ENCODE measurements around the gene SBNO2.

SBNO2 gene

GRCh38 chr19:1085676-1086442 lies 88.2 kb downstream of the SBNO2 start:
- DNase-seq: no peak

DNA sequence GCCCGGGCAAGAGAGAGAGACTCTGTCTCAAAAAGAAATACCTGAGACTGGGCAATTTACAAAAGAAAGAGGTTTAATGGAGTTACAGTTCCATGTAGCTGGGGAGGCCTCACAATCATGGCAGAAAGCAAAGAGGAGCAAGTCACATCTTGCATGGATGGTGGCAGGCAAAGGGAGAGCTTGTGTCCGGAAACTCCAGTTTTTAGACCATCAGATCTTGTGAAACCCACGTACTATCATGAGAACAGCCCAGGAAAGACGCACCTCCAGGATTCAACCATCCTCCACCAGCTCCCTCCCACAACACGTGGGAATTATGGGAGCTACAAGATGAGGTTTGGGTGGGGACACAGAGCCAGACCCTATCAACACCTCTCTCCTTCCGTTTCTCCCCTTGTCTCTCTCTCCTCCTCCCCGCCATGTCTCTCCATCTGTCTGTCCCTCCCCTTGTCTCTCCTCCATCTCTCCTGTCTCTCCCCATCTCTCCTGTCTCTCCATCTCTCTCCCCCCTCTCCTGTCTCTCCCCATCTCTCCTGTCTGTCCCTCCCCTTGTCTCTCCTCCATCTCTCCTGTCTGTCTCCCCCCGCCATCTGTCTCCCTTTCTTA lies 88.9 kb downstream of the SBNO2 start:
- no peak for DNase-seq

DNA sequence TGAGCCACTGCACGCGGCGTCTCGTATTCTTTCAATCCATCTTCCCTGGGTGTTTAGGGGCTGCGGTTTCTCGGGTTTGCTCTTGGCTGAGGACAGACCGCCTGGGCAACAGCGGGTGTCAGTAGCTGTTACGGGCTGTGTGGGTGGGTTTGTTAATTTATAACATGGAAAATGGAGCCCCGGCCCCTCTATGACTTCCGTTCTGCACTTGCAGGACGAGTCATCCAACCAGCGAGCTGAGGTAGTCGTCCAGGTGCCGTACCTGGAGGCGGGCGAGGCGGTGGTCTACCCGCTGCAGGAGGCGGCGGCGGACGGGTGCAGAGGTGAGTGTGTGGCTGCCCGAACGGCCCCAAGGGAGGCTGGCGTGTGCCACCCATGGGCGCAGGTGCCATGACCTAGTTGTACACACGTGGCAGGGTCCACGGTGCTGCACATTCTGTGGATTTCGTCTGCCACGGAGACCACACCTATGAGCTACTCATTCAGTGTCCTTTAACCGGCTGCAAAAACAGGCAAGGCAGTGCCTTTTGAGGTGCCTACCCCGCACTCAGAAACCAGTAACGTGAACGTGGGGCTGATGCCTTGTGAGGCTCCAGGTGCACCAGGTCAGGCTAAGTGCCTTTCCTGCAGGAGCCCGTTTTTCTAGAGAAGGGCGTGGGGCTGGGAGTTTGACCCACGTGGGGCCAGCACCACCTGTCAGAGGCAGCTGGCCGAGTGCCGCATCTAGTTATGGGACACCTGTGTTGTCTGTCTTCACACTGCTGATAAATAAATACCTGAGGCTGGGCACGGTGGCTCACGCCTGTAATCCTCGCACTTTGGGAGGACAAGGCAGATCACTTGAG lies 89.8 kb downstream of the SBNO2 start:
- DNase-seq: no peak

- DNase-seq: no peak
Measured at GRCh38 chr19:1082928-1083816, 90.9 kb downstream of the SBNO2 start.

- DNase-seq: peak; percentile 85 to 88
Measured at GRCh38 chr19:1082165-1082927, 91.7 kb downstream of the SBNO2 start.

DNA sequence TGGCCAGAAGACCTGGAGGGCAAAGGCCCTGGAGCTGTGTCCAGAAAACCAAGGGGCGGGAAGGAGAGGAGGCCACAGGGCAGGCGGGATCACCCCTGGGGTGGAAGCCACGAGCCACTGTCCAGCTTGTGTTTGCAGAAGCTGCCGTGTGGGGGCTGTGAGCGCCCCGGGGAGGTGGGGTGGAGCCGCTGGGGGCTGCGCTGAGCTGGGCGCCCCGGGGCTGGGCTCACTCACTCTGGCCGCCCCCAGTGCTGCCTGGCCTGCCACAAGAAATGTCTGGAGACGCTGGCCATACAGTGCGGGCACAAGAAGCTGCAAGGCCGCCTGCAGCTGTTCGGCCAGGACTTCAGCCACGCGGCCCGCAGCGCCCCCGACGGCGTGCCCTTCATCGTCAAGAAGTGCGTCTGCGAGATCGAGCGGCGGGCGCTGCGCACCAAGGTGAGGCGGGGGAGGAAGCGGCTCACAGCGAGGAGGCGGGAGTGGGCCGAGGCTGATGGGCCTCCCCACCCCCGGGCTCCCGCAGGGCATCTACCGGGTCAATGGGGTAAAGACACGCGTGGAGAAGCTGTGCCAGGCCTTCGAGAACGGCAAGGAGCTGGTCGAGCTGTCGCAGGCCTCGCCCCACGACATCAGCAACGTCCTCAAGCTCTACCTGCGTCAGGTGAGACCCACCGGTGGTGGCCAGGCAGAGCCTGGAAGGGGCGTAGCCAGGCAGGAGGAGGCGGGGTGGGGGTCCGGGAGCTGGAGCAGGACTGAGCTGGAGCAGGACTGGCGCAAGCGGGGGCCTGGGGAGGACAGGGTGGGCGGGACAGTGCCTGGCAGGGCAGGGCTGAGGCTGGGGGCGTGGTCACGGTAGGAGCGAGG lies 92.5 kb downstream of the SBNO2 start:
- DNase-seq: no peak

- DNase-seq: no peak
Measured at GRCh38 chr19:1080360-1081161, 93.5 kb downstream of the SBNO2 start.

DNA sequence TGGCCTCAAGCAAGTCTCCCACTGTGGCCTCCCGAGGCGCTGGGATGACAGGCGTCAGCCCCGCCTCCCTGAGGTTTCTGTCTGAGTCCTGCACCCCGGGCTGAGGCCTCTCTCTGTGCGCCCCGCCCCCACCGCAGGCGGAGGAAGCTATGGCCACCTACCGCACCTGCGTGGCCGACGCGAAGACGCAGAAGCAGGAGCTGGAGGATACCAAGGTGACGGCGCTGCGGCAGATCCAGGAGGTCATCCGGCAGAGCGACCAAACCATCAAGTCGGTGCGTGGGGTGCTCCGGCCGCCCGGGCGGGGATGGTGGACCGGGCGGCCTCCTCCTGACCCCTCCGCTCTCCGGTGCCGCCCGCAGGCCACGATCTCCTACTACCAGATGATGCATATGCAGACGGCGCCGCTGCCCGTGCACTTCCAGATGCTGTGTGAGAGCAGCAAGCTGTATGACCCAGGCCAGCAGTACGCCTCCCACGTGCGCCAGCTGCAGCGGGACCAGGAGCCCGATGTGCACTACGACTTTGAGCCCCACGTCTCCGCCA lies 94.4 kb downstream of the SBNO2 start:
- peak; percentile 85 to 86 for DNase-seq

- DNase-seq: peak; percentile 87 to 91
Measured at GRCh38 chr19:1076951-1077350, 97.1 kb downstream of the SBNO2 start.

- DNase-seq: no peak
Measured at GRCh38 chr19:1076046-1076386, 98.1 kb downstream of the SBNO2 start.

GRCh38 chr19:1074544-1075283 lies 99.4 kb downstream of the SBNO2 start:
- DNase-seq: peak; percentile 84 to 85

GRCh38 chr19:1073956-1074517 lies 100.0 kb downstream of the SBNO2 start:
- no peak for DNase-seq

DNA sequence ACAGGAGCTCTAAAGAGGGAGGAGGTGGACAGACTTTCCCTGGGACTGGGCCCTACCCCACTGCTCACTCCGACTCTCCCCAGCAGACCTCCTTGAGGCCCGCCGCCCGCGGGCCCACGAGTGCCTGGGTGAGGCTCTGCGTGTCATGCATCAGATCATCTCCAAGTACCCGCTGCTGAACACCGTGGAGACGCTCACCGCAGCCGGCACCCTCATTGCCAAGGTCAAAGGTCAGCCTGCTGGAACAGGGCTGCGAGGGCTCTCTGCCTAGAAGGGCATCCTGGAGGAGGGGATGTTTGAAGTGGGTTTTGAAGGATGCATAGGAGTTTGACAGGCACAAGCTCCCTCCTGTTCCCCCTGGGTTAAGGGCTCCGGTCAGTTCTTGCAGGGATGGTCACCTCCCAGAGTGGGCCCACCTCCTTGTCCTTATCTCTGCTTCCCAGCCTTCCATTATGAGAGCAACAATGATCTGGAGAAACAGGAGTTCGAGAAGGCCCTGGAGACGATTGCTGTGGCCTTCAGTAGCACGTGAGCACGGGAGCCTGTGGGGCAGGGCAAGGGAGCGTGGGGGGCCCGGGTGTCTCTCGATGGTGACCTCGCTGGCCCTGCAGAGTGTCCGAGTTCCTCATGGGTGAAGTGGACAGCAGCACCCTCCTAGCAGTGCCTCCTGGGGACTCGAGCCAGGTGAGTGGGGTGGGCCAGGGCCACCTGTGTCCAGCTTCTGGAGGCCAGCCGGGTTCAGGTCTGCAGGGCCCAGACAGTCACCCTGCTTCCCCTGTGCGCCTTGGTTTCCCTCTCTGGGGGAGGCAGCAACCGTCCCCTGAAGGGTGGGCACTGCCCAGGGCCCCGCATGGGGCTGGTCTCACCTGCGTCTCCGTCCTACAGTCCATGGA lies 100.8 kb downstream of the SBNO2 start:
- no peak for DNase-seq

DNA sequence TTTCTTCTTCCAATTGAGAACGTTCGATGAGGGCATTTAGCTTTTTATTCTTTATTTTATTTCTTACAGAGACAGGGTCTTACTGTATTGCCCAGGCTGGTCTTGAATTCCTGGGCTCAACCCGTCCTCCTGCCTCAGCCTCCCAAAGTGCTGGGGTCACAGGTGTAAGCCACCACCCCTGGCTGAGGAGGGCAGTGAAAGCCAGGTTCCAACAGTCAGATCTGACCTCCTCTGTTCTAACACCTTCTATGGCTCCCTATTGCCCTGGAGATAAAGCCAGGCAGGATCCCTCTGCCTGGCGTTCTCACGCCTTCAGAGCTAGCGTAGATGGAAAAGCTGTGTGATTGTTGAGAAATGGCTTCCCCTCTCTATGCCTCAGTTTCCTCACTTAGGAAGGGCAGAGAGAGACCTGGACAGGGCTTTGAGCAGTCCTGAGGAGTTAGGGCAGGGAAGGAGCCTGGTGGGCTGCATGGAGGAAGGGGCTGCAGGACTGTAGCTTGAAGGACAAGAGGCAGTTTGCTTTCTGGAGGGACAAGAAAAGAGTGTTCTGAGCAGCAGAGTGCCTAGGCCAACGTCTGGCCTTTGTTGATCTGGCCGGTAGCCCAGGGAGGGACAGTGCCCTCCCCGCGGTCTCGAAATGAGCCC lies 101.6 kb downstream of the SBNO2 start:
- DNase-seq: no peak

DNA sequence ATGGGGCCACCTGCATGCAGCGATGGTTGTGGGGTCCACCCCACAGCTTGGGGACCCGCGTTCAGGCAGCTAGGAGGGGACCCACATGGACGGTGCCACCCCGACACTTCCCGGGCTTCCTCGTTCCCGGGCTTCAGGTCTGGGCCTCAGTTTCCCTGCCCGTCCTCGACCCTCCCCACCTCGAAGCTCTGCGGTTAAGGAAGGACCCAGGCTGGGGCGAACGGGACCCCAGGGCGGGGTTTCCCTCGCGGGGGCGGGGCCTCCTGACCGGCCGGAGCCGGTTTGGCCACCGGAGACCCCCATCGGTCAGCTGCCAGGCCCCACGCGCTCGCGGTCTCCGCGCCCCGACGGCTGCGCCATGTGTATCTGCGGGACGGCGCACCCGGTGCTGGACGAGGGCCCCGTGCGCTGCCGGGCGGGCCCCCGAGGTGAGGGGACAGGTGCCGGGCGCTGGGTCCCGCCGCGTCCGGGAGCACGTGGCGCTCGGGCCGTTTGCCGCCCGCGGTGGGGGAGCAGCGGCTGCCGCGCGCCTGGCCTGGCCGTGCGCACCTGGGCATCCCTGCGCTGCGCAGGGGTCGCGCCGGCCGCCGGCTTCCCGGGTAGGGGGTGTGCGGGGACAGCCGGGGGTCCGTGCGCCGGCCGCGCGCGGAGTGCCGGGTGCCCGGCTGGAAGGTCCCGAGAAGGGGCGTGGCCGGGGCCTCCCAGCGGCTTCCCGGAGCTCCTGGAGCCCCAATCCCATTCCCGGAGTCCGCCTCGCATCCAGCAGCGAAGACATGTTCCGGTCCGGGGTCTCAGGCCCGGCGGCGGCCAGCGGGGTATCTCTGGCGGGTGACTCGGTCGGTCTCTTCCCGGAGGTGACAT lies 102.9 kb downstream of the SBNO2 start:
- no peak for DNase-seq

DNA sequence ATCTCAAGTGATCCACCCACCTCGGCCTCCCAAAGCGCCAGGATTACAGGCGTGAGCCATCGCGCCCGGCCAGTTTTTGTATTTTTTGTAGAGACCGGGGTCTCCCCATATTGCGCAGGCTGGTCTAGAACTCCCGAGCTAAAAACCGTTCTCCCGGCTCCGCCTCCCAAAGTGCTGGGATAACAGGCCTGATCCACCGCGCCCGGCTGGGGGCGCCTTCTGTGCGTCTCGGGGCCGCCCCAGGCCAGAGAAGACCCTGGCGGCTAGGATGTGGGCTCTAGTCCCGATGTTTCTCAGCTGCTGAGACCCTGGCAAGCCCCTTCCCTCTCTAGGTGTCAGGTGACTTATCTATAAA lies 103.5 kb downstream of the SBNO2 start:
- no peak for DNase-seq

All from activated CD4-positive, alpha-beta T cell treated with anti-CD3 and anti-CD28 coated beads, Interleukin-2, amount 50 U/mL, for 48 hours (primary cell).